Measurements from ENCODE around the gene RAB23. TPM values are rescaled to one million over a fixed set of nuclear protein-coding genes. Genes with fewer than 3 reads are reported as not detected.

Gene RAB23
- total and polyA plus RNA-seq, 2 of the 8 experiments (the other 6 are each of a cell fraction or from before 2014, with no cell fraction given) = 6.5 to 17.2 TPM

GRCh38 chr6:57207872-57208271, 14.2 kb downstream of the RAB23 start (continued):
- TF ChIP-seq BCL11A (IDR thresholded peaks at IDR 0.05; ENCODE audit: low read depth in 2 of 2, low read length in 2 of 2) (no peak), CBX5 (IDR thresholded peaks at IDR 0.05; ENCODE audit: low read depth, low read length) (no peak), SIRT6 (IDR thresholded peaks at IDR 0.05; ENCODE audit: low read length) (no peak)
